8988T (cell line): Measurements from ENCODE around the gene LTBP2.

Experiments used
- DNase-seq: peaks from one replicate; pipeline ENCODE4 v3.0.0; 2011

The LTBP2 gene

DNA sequence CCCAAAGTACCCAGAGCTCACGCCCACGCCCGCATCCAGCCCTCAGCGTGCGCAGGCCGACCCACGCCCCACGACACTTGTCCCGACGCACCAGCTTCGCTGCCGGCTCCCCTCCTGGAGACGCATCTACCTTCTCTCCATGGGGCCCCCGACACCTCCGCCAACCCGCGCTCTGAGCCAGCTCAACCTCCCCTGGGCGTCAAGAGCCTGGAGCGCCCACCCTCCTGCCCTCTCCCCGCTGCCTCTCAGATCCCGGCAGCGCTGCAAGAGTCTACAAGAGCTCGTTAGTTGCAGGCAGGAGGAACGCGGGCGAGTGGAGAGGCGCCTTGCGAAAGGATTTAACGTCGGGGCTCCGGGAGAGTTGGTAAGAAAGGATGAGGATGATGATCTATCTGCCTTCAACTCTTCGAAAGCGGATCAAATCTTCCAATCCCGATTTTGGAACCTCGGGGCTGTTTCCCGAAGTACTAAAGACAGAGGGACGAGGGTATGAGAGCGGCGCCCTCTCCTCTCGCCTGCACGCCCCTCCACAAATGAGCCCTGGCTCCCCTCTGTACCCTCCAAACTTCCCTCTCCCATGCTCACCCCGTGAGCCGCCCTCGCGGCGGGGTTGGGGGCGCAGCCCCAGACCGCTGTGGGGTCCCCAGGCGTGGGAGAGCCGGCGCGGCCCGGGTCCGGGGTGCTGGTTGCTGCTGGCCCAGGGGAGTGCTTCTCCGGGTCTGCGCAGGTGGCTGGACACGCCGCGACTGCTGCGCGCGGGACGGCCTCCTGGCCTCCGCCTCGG, 979 bp downstream of the LTBP2 start:
- no peak for DNase-seq

DNA sequence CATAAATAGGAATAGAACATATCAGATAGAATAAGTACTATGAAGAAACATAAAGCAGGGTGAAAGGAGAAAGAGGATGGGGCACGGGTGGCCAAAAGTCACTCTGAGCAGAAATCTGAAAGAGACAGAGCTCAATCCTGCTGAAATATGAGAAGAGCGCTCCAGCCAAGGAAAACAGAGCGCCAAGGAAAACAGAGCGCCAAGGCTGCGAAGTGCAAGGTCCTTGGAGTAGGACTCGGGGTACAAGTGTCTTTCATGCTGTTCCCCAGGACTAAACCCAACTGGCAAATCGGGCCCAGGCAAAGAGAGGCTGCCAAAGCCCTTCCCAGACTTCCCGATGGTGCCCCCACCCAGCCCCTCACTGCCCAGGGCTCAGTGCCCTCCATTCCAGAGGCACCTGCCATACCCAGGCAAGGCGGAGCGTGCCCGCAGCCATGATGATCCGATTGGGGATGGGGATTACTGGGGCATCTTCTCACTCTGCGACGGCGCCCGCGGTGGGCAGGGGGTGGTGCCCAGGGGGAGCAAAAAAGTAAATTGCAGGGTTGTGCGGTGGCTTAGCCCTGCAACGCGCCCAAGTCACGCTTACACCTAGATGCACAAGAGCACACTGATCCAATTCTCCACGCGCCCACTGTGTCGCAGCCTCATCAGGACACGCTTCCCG, 1.7 kb downstream of the LTBP2 start:
- DNase-seq: no peak

DNA sequence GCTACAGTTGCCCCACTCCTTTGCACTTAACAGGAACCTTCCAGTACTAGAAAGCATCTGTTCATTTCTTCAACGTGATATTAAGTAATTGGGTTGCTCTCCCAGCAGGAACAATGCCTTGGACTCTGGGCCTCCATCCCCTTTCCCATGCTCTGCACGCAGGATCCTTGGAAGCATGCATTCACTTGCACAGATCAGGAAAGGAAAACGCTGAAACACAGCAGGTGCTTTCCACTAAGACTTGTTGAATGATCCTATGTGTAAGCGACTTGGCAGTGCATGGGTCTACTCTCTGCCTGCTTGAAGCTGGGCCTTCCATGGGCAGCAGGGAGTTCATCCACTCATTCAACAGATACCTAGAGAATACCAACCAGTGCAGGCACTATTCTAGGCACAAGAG, 2.3 kb downstream of the LTBP2 start:
- no peak for DNase-seq

DNA sequence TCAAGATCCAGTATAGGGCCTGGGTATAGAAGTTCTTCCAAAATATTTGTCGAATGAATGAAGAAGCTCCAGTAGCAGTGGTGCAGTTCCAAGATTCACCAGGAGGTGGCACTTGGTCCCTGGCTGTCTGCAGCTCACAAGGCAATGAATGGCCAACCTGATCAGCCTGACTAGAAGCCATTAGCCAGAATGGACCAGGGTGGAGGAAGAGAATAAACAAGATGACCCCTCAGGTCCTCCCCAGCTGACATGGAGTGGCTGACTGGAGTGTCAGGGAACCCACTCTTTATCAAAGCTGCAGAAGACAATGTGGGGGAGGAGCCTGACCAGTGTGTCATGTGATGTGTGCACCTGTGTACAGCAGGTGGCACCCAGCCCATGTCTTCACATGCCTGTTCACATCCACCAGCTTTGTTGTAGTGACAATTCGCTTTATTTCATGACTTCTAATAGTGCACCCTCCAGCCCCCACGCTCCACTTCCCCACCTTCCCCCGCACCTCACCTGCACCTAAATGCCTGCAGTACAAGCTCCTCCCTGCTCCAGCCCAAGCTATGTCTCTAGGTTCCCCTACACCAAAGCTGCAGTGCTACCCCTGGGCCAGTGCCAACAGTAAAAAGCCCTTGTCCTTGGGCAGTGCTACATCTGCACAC, 3.0 kb downstream of the LTBP2 start:
- DNase-seq: peak; percentile 62

DNA sequence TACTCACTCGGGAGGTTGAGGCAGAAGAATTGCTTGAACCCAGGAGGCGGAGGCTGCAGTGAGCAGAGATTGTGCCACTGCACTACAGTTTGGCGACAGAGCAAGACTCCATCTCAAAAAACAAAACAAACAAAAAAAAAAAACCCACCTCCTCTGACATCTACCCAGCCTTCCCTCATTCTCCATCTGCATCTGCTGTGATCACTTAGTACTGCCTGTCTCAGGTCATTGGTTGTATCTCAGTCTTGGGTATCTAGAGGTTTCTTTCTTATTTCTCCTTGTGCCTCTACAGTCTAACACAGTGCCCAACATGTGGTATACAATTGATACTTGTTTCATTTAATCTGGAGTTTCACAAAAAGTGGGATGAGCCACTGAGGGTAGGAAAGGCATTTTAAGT, 5.3 kb downstream of the LTBP2 start:
- DNase-seq: no peak

DNA sequence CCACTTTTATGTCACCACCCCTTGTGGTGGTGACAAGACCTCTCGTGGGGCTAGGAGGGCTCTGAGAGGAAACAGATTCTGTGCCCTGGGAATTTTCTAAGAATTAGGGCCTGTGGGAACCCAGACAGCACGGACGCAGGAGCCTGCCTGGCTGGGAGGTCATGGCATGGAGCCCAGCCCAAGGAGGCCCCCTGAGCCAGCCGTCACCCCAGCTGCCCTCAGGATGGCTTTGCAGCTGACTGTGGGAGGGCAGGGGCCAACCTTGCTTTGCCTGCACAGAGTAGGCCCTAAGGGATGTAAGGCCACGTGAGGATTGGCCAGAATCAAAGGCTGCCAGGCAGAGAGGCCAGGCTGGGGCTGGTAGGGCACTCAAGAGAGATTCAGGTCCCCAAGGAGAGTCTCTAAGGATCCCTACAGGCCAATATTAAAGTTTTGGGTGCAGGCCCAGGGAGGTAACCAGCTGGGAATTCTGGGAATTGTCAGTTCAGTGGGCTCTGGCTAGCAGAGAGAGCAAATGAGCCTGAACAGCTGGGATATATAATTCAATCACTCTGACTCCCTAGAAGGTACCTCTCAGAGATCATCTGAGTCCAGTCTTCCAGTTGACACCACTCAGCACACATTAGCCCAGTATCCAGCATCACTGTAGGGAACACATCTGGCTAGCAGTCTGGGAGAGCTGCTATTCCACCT, 6.4 kb downstream of the LTBP2 start:
- no peak for DNase-seq

DNA sequence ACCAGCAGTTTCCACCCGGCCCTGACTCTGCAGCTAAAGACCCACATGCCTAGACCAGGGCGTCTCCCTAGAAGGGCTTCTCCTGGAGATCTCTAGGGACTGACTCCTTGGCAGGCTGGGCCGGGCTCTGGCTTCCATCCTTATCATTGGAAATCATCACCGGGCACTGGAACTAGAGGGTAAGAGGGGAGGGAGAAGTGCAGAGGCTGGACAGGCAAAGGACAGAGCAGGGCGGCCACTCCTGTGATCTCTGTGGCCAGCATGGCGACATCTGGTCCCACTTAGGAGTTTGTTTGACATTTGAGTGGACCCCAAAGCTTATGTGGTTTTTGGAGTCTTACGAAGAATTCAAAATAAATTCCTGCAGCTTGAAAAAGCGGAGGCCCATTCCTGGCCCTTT, 7.1 kb downstream of the LTBP2 start:
- DNase-seq: no peak

DNA sequence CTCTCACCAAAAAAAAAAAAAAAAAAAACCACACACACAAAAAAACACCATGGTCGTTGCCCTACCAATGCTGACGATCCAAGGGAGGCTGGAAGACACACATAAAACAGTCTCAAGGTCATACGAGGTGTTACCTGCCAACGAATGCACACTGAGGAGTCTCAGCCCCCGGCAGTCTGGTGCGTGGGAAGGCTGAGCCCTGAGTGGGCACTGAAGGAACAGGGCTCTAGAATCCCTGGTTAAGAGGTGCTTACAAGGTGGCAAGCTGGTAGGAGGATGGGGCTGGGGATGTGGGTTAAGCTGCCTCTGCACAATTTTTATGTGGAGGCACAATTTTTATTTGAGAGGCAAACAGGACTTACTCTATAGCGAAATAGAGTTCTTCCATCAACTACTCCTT, 7.9 kb downstream of the LTBP2 start:
- DNase-seq: no peak

DNA sequence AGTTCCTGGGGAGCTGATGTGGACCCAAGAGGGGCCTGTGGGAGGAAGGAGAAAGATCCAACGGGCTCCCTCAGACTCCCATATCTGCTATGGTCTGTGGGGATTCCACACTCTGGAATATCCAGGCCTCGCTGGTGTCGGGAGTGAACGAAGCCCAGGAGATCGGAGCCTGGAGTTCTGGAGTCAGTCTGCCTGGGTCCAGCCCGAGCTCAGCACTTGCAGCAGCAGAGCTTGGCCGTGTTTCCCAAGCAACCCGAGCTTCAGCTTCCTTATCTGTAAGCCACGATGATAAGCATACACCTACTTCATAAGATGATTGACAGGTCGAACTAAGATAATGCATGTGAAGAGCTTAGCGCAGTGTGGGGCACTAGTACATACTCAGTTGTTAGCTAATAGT, 10.1 kb downstream of the LTBP2 start:
- DNase-seq: no peak

DNA sequence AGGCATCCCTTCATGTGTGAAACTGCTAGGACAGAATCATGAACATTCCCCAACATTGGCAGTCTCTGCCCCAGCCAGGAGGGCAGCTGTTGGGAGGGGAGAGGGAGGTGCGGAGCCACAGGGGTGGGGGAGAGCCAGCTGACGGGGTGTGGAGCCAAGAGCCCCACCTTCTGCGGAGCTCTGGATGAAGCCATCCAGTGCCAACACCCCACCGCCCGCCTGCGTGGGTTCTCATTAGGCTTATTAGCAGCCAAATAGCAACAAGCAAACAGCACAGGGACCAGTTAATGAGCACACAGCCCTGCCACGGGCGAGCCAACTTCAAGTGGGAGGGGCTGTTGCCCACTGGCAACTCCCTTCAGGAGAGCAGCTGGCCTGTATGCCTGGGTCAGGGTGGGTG, 12.1 kb downstream of the LTBP2 start:
- no peak for DNase-seq

DNA sequence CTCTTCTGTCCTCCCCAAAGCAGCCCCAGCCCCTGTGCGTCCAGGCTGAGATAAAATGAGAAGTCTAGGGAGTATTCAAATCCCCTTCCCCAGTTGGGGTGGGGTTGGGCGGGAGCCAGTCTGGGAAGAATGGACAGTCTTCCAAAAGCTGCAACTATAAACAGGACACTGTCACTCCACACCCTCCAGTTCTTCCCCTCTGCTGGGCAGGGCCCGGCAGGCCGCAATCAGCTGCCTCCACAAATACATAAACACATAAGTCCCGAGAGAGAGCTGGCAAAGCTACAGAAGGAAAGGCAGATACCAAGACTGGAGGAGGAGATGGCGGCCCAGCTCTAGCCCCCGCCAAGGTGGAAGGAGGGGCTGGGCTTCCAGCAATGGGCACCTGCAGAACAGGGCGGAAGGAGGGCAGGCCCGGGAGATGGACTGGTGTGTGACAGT, 12.7 kb downstream of the LTBP2 start:
- no peak for DNase-seq

DNA sequence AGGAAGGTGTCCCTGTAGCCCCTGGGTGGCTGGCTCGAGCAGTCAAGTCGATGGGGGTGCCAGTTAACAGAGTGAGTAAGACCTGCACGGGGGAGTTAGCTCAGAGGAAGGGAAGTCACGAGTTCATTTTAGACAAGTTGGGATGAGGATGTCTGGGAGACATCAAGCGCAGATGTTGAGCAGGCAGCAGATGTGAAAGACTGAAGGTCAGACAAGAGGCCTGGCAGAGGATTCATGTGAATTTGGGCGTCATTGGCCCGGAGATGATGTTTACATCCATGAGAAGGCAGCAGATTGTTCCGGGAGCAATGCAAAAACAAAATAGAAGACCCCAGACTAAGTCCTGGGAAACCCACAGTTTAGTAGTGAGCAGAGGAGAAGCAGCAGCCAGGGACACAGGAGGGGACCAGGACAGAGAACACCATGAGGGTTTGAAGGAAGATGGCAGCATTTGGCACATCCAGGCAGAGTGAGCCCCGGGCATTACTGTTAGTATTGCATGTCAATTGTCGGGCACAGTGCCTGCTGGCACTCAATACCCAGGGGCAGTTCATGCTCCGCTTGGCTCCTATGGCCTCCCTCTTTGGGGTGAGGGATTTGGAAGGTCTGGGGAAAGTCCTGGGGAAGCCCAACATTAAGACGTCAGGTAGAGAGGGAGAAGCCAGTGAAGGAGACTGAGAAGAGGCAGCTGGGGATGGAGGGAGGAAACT, 15.1 kb downstream of the LTBP2 start:
- no peak for DNase-seq

DNA sequence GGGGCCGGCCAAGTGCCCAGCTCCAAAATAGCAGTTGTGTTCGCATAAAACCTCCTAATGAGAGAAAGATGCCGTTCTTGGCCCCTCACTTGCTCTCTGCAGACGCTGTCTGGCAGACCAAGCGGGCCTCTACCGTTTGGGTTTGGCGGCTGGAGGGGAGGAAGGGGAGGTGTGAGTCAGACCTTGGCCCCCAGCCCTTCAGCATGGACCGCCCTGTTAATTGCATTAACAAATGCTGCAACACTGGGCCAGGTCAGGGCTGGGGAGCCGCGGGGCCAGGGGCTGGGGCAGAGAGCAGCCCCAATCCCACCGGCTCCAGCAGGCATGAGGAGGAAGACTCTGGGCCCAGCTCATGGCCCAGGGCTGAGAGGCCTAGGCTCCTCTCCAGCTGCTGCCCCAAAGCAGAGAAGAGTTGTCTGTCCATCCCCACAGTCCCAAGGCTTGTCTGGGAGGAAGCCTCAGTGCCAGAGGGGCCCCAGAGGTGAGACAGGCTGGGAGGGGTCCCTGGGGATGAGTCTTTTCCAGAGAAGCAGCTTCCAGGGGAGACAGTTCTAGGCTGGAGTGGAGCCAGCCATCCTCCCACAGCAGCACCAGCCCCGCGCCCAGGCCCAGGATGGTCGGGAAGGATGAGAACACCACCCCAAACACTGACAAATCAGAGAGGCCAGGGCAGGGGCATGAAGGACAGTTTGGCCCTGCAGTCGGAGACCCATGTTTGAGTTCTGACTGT, 16.9 kb downstream of the LTBP2 start:
- DNase-seq: no peak

DNA sequence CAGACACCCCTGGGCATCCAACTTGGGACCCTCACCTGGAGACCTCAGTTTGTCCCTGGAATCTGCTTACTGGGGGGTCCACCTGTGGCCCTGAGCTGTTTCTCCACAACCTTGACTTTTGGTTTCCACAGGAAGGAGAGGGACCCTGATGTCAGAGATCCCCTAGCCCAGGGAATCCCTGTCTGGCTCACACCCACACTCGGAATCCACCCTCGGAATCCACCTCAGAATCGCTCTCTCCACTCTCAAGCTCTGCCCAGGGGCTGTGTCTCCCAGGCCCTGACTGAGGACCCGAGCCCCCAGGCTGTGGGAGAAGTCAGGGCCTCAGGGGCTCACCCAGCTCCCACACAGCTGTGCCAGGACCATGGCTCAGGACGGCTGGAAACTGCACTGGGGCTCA, 17.4 kb downstream of the LTBP2 start:
- DNase-seq: no peak

DNA sequence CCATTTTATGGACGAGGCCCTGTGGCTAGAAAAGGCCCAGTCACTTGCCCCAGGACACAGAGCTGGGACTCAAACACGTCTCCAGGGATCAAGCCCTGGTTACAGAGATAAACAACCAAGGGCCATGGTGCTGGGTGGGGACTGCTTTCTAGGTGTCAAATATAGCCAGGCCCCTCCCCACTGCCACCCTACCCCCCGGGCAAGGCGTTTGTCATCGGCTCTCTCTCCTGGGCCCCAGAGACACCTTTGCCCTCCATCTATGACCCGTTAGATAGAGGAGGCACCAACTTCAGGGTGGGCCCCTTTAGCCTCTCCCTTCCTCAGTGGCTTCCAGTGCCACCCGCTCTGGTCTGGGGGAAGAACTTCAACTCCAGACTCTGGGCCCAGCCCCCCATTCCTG, 18.0 kb downstream of the LTBP2 start:
- DNase-seq: no peak

DNA sequence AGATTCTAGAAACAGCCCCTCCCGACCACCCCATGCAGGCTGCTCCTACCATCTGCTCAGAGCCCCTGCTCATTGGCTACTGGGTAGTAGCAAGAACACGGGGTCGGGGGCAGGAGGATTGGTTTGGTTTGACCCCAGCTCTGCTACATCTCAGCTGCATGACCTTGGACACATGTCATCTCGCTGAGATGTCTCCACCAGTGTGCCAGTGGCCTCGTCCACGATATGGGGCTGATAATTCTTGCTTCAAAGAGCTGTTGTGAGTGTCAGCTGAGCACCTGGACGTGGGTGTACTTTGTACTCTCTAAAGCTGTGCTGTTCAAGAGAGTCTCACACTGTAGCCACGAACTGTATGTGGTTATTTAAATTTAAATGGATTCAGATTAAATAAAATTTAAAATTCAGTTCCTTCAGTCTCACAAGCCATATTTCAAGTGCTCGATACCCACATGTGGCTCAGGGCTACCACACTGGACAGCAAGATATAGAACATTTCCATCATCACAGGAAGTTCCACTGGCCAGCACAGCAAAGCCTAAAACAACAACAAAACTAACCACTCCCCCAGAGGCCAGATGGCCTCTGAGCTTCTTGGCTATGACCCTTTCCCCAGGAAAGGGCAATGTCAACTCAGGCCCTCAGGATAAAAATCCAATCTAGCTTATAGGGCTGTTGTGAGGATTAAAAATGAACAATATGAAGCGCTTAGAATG, 18.6 kb downstream of the LTBP2 start:
- no peak for DNase-seq

DNA sequence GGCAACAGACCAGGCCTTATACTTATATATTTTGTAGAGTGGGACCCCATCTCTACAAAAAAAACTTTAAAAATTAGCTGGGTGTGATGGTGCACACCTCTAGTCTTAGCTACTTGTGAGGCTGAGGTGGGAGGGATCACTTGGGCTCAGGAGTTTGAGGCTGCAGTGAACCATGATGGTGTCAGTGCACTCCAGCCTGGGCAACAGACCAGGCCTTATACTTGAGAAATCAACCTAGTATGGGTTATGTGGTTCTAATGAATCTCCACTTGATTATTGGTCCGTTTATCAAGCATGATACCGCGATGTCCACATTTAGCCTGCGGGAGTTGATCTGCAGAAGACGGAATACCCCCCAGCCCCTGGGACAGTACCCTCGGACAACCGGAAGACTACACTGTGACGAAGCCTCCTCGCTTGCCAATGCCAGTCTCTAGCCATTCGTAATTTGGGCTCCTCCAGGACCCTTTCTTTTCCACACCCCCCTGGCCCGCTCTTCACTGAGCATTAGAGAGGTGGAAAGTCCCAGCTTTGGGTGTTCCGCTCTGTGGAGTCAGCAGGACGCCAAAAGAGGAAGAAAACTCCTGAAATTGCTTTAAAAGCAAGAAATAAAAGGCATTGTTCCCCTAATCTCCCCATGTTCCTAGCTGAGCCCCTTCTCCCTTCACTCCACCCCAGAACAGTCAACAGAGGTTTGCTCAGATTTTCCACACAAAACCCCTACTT, 19.4 kb downstream of the LTBP2 start:
- no peak for DNase-seq

DNA sequence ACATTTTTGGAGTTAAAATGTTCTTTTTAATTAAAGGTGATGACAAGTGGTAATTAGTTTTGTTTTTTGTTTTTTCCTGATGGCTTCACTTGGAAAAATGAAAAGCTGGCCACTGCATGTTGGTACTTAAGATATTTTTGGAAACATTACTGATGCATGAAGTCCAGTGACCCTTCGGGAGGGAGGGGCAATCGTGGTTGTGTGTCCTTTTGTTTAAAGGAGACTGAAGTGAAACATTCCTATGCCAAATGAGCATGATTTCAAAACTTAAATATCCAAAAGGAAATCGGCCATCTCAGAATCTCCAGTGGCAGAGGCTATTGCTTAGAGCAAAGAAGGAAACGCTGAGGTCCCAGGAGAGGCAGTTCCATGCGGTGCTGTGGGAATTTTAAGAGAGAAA, 20.1 kb downstream of the LTBP2 start:
- no peak for DNase-seq

DNA sequence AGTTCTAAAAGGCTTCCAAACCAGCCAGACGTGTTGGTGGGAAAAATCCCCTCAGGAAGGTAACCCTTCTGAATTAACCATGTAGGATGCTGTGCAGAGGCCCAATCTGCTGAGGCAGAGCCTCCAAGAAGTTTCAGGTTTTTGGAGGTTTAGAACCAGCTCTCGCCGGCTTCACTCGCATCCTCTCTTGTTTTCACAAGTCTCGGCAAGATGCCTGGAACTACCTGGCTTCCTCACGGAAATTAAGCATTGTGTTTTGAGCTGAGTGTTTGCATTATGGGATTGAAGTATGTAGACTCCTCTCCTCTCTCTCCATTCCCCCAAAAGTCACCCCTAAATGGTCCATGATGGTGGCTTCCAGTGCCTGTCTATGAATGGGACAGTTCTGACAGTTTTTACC, 20.6 kb downstream of the LTBP2 start:
- no peak for DNase-seq

DNA sequence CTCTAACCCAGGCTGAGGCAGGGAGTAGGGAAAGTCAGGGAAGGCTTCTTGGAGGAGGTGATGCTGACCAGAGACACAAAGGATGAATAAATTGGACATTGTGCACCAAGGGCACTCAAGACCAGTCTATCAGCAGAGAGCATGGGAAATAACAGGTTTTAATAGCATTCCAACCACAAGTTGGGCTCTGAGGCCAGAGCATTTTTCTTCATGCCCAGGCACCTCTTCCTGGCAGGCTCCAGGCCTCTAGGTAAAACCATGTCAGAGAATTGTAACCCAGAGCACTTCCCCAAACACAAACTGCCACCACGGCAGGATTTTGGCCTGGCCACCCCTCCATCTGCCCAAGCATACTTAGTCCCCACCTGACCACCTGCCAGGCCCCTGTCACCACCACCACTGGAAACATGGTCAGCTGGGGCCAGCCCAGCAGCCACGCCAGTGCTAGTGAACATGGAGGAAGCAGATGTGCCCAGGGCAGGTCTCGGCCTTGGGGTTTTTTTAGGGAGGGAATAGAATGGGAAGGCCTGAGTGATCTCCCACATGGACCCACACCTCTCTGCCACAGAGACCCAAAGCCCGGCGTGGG, 22.7 kb downstream of the LTBP2 start:
- DNase-seq: no peak

DNA sequence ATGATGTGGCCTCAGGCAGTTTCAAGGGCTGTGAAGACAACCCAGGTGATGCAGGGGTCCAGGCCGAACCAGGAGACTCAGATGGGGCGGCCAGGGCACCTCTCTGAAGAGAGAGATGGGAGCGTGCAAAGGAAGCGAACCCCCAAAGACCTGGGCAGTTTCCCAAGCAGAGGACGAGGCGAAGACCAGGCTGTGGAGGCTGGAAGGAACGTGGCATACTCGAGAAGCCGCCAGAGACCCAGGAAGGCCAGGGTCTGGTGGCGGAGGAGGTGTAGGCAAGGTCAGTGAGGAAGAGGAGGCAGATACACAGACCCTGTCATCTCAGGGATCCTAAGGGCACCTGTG, 24.7 kb downstream of the LTBP2 start:
- DNase-seq: no peak
